Osteoblast (primary cell): ENCODE measurements around the gene LRR1. TPM values are rescaled to one million over a fixed set of nuclear protein-coding genes. Genes with fewer than 3 reads are reported as not detected.

Source experiments
- DNase-seq: peaks from one replicate; pipeline ENCODE4 v3.0.0; 2011; ENCODE audit warnings: low spot score, mixed read lengths; ENCODE audit not compliant: insufficient read length; ENCODE audit errors: missing footprints
- H2AFZ ChIP-seq: 2 replicates; pipeline ENCODE4 v1.6.0; 2011; ENCODE audit warnings: mild to moderate bottlenecking, low read length
- H3K27ac ChIP-seq: 2 replicates; pipeline ENCODE4 v1.5.1; 2011; ENCODE audit warnings: mild to moderate bottlenecking, low read depth, low read length, moderate library complexity
- H3K27me3 ChIP-seq: 2 replicates; pipeline ENCODE4 v1.6.0; 2012; ENCODE audit warnings: mild to moderate bottlenecking, control low read depth, inconsistent platforms, low read length, moderate library complexity; ENCODE audit not compliant: insufficient read depth
- H3K36me3 ChIP-seq: 2 replicates; pipeline ENCODE4 v1.5.1; 2011; ENCODE audit warnings: mild to moderate bottlenecking, low read length, control low read depth, moderate library complexity; ENCODE audit not compliant: insufficient read depth
- H3K4me1 ChIP-seq: 2 replicates; pipeline ENCODE4 v1.5.1; 2011; ENCODE audit warnings: mild to moderate bottlenecking, low read length, control low read depth, moderate library complexity; ENCODE audit not compliant: insufficient read depth
- H3K4me2 ChIP-seq: 2 replicates; pipeline ENCODE4 v1.6.0; 2011; ENCODE audit warnings: mild to moderate bottlenecking, low read length; ENCODE audit not compliant: insufficient read depth
- H3K4me3 ChIP-seq: fragments of 200-600 bp; sonication (generic); 3 replicates; pipeline ENCODE4 v1.5.1; 2012; ENCODE audit warnings: mild to moderate bottlenecking, low read length, inconsistent platforms; ENCODE audit not compliant: insufficient read depth
- H3K79me2 ChIP-seq: 2 replicates; pipeline ENCODE4 v1.6.0; 2012; ENCODE audit warnings: mild to moderate bottlenecking, low read length, control low read depth, inconsistent platforms; ENCODE audit not compliant: insufficient read depth
- H3K9me3 ChIP-seq: 2 replicates; pipeline ENCODE4 v1.5.1; 2011; ENCODE audit warnings: low read depth, low read length, control low read depth
- H4K20me1 ChIP-seq: 2 replicates; pipeline ENCODE4 v1.6.0; 2012; ENCODE audit warnings: mild to moderate bottlenecking, low read length, control low read depth; ENCODE audit not compliant: insufficient read depth
- total RNA-seq: library from RNA; depleted of rRNA; stranded (reverse); fragments of >200 nt; gene quantifications from 2 replicates; pipeline ENCODE4 v1.2.3, GENCODE V29; 2012
- TF ChIP-seq, protein P1 (sequence below): IDR thresholded peaks from 2 replicates; pipeline ENCODE4 v1.5.1; 2011; ENCODE audit warnings: mild to moderate bottlenecking, low read depth, low read length, moderate library complexity; ENCODE audit errors: extremely low read depth

The LRR1 gene
- total RNA-seq, 1 donor: 7.6 TPM

DNA sequence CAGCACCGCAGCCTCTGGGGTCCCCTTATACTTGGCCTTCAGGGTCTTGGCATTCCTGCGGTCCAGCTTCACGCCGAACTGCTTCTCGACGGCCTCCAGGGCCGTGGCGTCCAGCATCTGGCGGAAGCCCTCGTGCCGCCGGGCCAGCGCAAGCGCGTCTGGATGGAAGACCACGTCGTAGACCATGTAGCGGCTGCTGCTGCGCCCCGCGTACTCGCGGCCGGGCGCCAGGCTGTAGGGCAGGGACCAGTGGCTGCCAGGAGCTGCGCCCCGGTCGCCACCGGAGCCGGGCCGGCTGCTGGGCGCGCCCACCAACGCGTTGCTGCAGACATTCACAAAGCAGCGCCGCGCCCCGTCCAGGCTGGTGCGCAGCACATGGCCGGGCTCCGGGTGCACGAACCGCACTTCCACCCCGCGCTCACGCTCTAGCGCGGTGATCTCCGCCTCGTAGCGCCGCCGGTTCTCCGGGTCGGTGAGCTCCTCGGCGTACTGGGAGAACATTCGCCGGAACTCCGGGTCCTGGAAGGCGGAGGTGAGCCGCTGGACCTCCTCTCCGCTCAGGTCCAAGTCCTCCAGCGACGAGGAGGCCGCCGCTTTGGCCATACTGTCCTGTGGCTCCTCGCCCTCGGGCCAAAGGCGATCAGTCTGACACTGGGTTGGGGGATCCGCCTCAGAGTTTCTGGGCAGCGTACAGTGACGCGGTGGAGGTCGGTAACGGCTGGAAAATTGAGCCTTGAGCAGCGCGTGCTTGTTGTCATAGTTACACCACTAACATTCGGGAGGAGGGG is 36.0 kb downstream of the LRR1 start, which contains the start of gene DNAAF2:
DNAAF2 (minus strand) TSS at position 698 of the 788 bp plus-strand sequence; CDS start at position 603, 95 bp downstream.
- DNase-seq: peak; percentile 92
- TF ChIP-seq, protein P1, sequence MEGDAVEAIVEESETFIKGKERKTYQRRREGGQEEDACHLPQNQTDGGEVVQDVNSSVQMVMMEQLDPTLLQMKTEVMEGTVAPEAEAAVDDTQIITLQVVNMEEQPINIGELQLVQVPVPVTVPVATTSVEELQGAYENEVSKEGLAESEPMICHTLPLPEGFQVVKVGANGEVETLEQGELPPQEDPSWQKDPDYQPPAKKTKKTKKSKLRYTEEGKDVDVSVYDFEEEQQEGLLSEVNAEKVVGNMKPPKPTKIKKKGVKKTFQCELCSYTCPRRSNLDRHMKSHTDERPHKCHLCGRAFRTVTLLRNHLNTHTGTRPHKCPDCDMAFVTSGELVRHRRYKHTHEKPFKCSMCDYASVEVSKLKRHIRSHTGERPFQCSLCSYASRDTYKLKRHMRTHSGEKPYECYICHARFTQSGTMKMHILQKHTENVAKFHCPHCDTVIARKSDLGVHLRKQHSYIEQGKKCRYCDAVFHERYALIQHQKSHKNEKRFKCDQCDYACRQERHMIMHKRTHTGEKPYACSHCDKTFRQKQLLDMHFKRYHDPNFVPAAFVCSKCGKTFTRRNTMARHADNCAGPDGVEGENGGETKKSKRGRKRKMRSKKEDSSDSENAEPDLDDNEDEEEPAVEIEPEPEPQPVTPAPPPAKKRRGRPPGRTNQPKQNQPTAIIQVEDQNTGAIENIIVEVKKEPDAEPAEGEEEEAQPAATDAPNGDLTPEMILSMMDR: no peak
- peak within 1 kb of the TSS; percentile 95 for H3K27ac ChIP-seq
- H3K9me3 ChIP-seq: no peaks in the 10 kb centered on the region
- H3K79me2 ChIP-seq: peaks cover 77% of the 10 kb centered on the region
- H3K4me2 ChIP-seq: peak within 1 kb of the TSS; percentile 97
- H3K4me3 ChIP-seq: peak within 1 kb of the TSS; percentile 97
- peak within 1 kb of the TSS; percentile 92 for H2AFZ ChIP-seq
- peaks cover 15% of the 10 kb centered on the region for H3K36me3 ChIP-seq
- H3K4me1 ChIP-seq: peaks cover 6% of the 10 kb centered on the region
- H3K27me3 ChIP-seq: no peaks in the 10 kb centered on the region
- peaks cover 6% of the 10 kb centered on the region for H4K20me1 ChIP-seq

DNA sequence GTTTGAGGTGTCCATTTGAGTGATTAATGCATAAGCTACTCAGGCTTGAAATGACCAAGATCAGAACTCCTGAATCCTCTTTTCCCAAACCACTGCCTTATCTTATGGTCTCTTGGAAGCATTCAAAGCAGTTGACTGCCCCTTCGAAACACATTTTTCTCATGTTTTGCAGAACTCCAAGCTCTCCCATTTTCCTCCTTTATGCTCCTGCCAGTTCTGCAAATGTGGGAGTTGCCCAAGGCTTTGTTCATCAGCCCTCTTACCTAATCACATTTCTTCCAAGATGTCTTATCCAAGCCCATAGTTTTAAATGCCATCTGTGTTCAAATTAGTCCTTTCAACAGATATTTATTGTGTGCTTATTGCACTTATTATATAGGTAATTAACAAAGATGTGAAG is 38.1 kb downstream of the LRR1 start:
- H3K79me2 ChIP-seq: peaks cover 81% of the 10 kb centered on the region

GRCh38 chr14:49637534-49638078 is 38.9 kb downstream of the LRR1 start:
- Histone ChIP-seq H3K79me2 (peaks cover 81% of the 10 kb centered on the region), H3K4me2 (no peak overlapping the region)
- TF ChIP-seq, protein P1: no peak

More for the DNA sequence above, 38.1 kb downstream of the LRR1 start:
- TF ChIP-seq, protein P1: no peak
- Histone ChIP-seq H3K9me3 (no peaks in the 10 kb centered on the region), H4K20me1 (peaks cover 4% of the 10 kb centered on the region), H3K27ac (no peak overlapping the region), H3K4me1 (peaks cover 12% of the 10 kb centered on the region), H3K4me2 (no peak overlapping the region), H3K27me3 (no peaks in the 10 kb centered on the region), H3K36me3 (peaks cover 15% of the 10 kb centered on the region), H3K4me3 (no peak overlapping the region), H2AFZ (no peak overlapping the region)
- DNase-seq: no peak

More at GRCh38 chr14:49637534-49638078, 38.9 kb downstream of the LRR1 start:
- H3K9me3 ChIP-seq: no peaks in the 10 kb centered on the region
- H2AFZ ChIP-seq: no peak overlapping the region
- peaks cover 15% of the 10 kb centered on the region for H3K36me3 ChIP-seq
- peaks cover 12% of the 10 kb centered on the region for H3K4me1 ChIP-seq
- no peaks in the 10 kb centered on the region for H3K27me3 ChIP-seq
- peaks cover 4% of the 10 kb centered on the region for H4K20me1 ChIP-seq
- H3K4me3 ChIP-seq: no peak overlapping the region
- no peak overlapping the region for H3K27ac ChIP-seq
- no peak for DNase-seq
